NCI-H2029 (cell line): ENCODE results near the gene HDAC4.

Source experiments
- DNase-seq: peaks from one replicate; lab custom pipeline; 2025; lab: John Stamatoyannopoulos, UW

Gene HDAC4

GRCh38 chr2:239122421-239123110 is 278.3 kb downstream of the HDAC4 start:
- DNase-seq = no peak

GRCh38 chr2:239121600-239122012 is 279.2 kb downstream of the HDAC4 start:
- DNase-seq = no peak

GRCh38 chr2:239120664-239121063 is 280.2 kb downstream of the HDAC4 start:
- DNase-seq = no peak

GRCh38 chr2:239119346-239120126 is 281.3 kb downstream of the HDAC4 start:
- no peak for DNase-seq

- DNase-seq = no peak
Observed at GRCh38 chr2:239118675-239119211, 282.1 kb downstream of the HDAC4 start.

- DNase-seq = no peak
Observed at GRCh38 chr2:239118264-239118663, 282.6 kb downstream of the HDAC4 start.

GRCh38 chr2:239117831-239118230 is 283.0 kb downstream of the HDAC4 start:
- no peak for DNase-seq

GRCh38 chr2:239116456-239117246 is 284.2 kb downstream of the HDAC4 start:
- DNase-seq = no peak

GRCh38 chr2:239115616-239116015 is 285.2 kb downstream of the HDAC4 start:
- DNase-seq = no peak

- no peak for DNase-seq
Observed at GRCh38 chr2:239114616-239115265, 286.1 kb downstream of the HDAC4 start.

- DNase-seq = no peak
Observed at GRCh38 chr2:239114119-239114581, 286.7 kb downstream of the HDAC4 start.

- no peak for DNase-seq
Observed at GRCh38 chr2:239113615-239114014, 287.2 kb downstream of the HDAC4 start.

- DNase-seq = no peak
Observed at GRCh38 chr2:239113171-239113570, 287.6 kb downstream of the HDAC4 start.

- no peak for DNase-seq
Observed at GRCh38 chr2:239112127-239112774, 288.6 kb downstream of the HDAC4 start.

- DNase-seq = no peak
Observed at GRCh38 chr2:239111401-239112100, 289.3 kb downstream of the HDAC4 start.

GRCh38 chr2:239110595-239111048 is 290.2 kb downstream of the HDAC4 start:
- no peak for DNase-seq

- no peak for DNase-seq
Observed at GRCh38 chr2:239109928-239110545, 290.8 kb downstream of the HDAC4 start.

- peak; percentile 86 for DNase-seq
Observed at GRCh38 chr2:239109041-239109927, 291.5 kb downstream of the HDAC4 start.

- DNase-seq = no peak
Observed at GRCh38 chr2:239108459-239108858, 292.4 kb downstream of the HDAC4 start.
